HG03469 (cell line): ENCODE results near the gene IFI27L1.

Source experiments
- ATAC-seq: cut with Tn5 transposase; IDR thresholded peaks from one replicate; pipeline ENCODE4 v1.9.1; 2021; ENCODE audit warnings: mild to moderate bottlenecking, moderate library complexity, moderate number of reproducible peaks; ENCODE audit not compliant: unreplicated experiment

IFI27L1 gene

GRCh38 chr14:94129758-94130414, 48.8 kb downstream of the IFI27L1 start:
- ATAC-seq, result no peak

GRCh38 chr14:94132285-94132887, 51.3 kb downstream of the IFI27L1 start:
- ATAC-seq, result no peak

- ATAC-seq, result no peak
These were observed 54.4 kb downstream of the IFI27L1 start for GRCh38 chr14:94135476-94135875.

GRCh38 chr14:94136575-94137331, 55.6 kb downstream of the IFI27L1 start:
- peak; percentile 54 for ATAC-seq

GRCh38 chr14:94138251-94138650, 57.1 kb downstream of the IFI27L1 start:
- ATAC-seq, result no peak

- ATAC-seq, result no peak
These were observed 57.9 kb downstream of the IFI27L1 start for GRCh38 chr14:94139006-94139405.

- no peak for ATAC-seq
These were observed 58.3 kb downstream of the IFI27L1 start for GRCh38 chr14:94139421-94139820.

- no peak for ATAC-seq
These were observed 61.1 kb downstream of the IFI27L1 start for GRCh38 chr14:94142247-94142646.

GRCh38 chr14:94142836-94143235, 61.7 kb downstream of the IFI27L1 start:
- no peak for ATAC-seq

GRCh38 chr14:94143239-94143638, 62.1 kb downstream of the IFI27L1 start:
- no peak for ATAC-seq

- no peak for ATAC-seq
These were observed 62.6 kb downstream of the IFI27L1 start for GRCh38 chr14:94143711-94144110.

GRCh38 chr14:94144765-94145164, 63.7 kb downstream of the IFI27L1 start:
- ATAC-seq, result no peak

- no peak for ATAC-seq
These were observed 64.9 kb downstream of the IFI27L1 start for GRCh38 chr14:94145902-94146527.
